Activated CD8-positive, alpha-beta memory T cell treated with anti-CD3 and anti-CD28 coated beads, Interleukin-2, amount 50 U/mL, for 4 hours (primary cell): ENCODE data around the gene GABBR2.
"Not testable (repeated sequence)": the region's sequence is repeated elsewhere in the genome, so short reads cannot be mapped to it uniquely, and the experiment has no call there.

Experiments used
- DNase-seq: peaks from one replicate; pipeline ENCODE4 v3.0.0-alpha.2; 2020

GABBR2 gene

GRCh38 chr9:98271479-98271878, 437.3 kb downstream of the GABBR2 start:
- DNase-seq = no peak

GRCh38 chr9:98270284-98270683, 438.5 kb downstream of the GABBR2 start:
- DNase-seq = not testable (repeated sequence)

DNA sequence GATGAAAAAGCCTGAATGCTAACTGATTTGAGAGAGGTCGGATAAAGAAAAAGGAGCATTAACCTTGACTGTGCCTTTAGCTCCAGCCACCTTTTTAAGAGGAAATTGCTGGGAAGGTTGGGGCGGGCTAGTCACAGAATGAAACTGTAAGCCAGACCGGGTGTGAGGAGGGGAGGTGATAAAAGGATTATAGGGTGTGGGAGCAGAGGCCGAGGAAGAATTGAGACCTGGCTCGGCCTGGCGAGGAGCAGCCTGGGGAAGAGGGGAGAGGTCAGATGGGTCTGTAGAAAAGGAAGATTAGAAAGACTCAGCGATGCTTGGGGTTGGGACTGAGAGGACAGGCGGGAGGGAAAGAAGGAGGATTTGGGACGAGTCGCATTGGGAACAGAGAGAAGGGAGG, 439.1 kb downstream of the GABBR2 start:
- DNase-seq = not testable (repeated sequence)

- not testable (repeated sequence) for DNase-seq
Observed at GRCh38 chr9:98267556-98267955, 441.2 kb downstream of the GABBR2 start.

GRCh38 chr9:98264516-98264915, 444.2 kb downstream of the GABBR2 start:
- DNase-seq = no peak

GRCh38 chr9:98263482-98264357, 445.0 kb downstream of the GABBR2 start:
- DNase-seq = peak; percentile 80

DNA sequence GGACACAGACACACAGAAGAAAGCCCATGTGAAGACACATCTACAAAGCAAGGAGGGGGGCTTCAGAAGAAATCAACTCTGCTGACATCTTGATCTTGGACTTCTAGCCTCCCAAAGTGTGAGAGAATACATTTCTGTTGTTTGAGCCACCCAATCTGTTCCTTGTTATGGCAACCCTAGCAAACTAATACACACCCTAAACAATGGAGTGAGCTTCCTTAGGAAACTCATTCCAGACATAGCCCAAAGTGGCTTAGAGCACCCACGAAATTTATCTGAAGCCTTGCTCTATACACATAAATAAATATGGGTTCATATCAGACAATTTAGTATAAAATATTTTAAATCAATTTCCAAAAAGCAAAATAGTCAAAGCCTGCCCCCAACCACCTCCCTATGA, 445.7 kb downstream of the GABBR2 start:
- no peak for DNase-seq

GRCh38 chr9:98262056-98262455, 446.7 kb downstream of the GABBR2 start:
- DNase-seq = no peak

DNA sequence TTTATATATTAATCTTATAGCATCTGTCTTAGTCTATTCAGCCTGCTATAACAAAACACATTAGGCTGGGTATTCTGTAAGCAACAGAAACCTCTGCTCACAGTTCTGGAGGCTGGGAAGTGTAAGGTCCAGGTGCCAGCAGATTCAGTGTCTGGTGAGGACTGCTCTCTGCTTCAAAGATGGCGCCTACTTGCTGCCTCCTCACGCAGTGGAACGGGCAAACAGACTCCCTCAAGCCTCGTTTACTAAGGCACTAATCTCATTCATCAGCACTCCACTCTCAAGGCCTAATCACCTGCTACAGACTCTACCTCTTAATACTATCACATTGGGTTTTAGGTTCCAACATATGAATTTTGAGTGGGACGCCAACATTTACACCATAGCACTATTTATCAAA, 448.1 kb downstream of the GABBR2 start:
- DNase-seq = no peak

DNA sequence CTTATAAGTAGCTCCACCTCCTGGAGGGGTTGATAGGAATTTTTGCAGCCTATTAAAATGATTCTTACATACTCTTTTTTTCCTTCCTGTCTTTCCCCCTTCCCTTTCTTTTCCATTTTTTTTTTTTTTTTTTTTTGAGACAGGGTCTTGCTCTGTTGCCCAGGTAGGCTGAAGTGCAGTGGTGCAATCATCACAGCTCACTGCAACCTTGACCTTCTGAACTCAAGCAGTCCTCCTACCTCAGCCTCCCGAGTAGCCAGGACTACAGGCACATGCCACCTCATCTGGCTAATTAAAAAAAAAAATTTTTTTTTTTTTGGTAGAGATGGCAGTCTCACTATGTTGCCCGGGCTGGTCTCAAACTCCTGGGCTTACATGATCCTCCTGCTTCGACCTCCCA, 448.9 kb downstream of the GABBR2 start:
- DNase-seq = no peak

- peak; percentile 34 for DNase-seq
Observed at GRCh38 chr9:98256756-98257155, 452.0 kb downstream of the GABBR2 start.

DNA sequence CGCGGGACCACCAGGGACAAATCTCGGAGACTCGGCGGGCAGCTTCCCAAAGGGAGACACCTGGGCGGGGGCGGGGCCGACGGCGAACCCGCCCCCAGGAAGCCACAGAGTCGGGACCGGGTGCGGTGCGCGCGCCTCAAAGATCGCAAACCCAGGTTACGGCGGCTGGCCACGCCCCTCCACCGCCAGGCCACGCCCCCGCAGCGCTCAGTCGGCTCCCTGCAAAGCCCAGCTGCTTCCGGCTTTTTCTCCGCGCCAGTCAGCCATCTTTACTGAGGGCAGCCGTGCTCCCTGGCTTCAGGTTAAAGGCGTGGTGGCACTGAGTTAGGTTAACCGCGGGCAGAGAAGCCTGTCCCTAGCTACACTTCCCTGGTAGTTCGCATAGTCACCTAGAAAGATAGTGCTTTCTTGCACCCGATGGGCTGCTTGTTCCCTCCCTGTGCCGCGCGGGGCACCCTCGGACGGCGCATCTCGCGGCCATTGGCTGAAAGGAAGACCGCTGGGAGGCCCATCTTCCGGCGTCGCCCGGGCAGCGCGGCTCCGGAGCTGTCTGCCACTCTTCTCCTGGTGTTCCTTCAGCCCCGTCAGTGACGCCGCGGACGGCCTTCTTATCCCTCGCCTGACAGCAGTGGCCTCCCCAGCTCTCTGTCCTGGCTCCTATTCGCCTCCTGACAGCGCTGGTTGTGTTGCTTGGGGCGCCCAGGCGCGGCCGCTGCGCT, 453.0 kb downstream of the GABBR2 start, which contains the start of gene TBC1D2:
TBC1D2 (minus strand) TSS at position 72 of the 719 bp plus-strand sequence. CDS start 108 bp downstream, outside the sequence.
- DNase-seq = peak; percentile 99

- DNase-seq = no peak
Observed at GRCh38 chr9:98255061-98255577, 453.6 kb downstream of the GABBR2 start.

DNA sequence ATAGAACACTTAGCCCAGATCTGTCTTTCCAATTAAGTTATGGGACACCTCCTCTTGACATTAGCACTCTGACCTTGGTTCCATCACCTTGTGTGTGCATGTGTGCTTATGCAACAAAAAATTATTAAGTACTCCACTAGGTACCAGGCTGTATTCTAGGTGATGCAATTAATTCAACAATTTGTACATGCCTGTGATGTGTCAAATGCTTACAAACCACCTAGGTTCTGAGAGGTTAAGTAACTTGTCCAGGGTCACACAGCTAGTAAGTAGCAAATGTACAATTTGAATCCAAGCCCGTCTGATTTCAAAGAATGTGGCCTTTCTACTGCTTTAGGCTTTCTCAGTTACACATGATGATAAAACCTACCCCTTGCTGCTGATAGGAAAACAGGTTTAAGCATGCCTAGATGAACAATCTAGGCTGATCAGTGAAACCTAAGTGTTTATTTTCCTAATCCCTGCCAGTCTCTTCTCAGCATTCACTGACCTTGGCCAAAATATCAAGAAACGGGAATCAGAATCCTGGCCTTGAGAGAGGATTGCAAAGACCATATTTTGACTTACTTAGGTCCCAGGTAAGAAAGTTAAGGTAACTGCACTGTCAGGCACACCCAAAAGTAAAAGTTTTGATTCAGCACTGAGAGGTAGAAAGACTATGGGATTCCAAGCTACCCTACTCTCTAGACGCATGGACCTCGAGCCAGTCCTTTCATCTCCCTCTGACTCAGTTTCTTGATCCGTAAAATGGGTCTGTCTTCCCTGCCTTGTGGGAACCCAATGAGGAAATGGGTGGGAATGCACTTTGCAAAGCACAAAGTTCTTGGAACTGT, 454.3 kb downstream of the GABBR2 start:
- DNase-seq = no peak

DNA sequence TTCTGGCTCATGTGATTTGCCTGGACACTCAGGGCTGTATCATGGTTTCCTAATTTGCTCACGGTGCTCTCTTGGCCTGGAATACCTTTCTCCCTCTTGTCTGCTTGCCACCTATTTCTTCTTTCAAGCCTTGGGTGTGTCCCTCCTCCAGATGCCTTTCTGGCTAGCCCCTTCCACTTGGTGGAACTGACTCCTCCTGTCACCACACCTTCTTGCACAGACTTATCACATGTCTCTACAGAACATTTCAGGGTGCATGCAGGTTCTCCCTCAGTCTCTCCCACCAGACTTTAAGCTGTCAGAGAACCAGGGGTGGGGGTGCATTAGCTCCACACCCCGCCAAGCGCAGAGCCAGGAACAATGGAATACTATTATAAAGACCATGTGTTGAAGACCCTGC, 455.2 kb downstream of the GABBR2 start:
- DNase-seq = no peak

DNA sequence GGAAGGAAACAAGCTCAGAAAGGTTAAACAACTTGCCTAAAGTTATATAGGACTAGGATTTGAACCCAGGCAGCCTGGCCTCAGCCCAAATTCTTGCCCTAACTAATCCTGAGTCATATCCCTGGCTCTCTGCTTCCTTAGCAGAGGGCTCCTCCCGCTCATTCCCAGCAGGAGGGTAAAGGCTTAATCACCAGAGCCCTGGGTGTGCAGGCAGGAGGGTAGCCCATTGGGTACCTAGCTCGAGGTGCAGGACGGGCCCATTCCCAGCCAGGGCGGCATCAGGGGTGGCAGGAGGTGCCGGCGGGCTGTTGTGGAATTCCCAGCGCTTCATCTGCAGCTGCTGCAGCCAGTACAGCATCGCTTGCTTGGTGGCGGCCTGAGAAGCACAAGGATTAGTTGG, 457.2 kb downstream of the GABBR2 start:
- no peak for DNase-seq

- no peak for DNase-seq
Observed at GRCh38 chr9:98249771-98250170, 459.0 kb downstream of the GABBR2 start.

DNA sequence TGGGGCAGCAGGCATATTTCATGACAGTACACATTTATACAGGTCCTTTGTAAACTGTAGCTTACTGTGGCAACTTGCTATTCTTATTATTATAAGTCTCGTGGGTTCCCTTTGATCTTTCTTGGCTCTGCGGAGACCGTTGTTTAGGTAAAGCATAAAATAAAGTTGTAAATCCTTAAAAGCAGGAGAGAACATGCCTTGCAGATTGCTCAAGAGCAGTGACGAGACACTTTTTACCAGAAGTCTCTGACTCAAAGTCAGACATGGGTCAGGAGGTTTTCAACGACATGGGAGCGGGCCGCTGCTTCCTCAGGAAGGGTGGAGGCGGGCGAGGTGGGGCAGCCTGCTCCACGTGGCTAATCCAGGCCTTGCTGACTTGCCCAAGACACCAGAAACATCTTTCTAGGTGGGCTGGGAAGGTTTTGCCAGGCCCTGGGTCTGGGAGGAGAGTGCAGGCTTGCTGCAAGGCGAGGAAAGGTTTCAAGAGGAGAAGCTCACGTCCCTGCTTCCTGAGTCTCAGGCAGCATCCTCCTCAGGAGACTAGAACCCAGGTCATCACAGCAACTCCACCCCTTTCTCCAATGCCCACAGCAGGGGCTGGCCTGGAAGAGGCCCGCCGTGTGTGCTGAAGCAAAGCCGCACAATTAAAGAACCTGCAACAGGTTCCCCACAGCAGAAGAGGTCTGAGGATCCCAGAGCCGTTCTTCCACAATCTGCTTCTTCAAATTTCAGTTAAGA, 459.8 kb downstream of the GABBR2 start:
- DNase-seq = no peak

DNA sequence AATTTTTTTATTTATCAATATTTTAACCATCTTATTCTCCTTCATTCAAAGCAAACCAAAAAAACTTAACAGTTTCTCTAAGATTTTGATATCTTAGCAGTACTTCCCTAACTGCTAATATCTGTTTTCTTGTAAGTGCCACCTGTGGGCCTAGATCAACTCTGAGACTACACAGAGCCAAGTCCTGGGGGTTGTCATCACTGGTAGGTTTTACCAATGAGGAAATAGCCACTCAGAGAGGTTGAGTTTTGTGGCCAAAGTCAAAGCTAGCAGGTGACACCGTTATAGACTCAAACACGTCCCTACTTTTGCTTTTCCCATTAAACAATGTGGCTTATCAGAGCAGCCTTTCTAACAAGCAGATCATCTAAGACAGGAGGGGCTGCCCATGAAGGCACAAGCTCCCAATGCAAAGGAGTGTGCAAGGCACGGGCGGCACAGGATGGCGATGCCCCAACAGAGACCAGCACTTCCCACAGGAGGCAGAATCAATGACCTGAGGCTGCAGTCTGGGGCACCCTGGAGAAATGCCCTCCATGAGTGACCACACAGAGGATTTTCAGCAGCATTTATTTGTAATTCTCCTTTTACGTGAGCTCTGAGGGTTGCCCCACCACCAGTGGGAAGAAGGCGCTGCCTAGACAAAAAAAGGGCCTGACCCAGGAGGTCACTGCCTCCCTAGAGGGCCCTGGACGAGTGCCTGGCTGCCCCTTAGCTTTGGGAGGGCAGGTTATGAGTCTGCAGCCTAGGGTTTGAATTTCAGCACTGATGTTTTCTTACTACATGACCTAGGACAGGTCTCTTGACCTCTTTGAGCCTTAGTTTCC, 460.7 kb downstream of the GABBR2 start:
- DNase-seq = no peak

DNA sequence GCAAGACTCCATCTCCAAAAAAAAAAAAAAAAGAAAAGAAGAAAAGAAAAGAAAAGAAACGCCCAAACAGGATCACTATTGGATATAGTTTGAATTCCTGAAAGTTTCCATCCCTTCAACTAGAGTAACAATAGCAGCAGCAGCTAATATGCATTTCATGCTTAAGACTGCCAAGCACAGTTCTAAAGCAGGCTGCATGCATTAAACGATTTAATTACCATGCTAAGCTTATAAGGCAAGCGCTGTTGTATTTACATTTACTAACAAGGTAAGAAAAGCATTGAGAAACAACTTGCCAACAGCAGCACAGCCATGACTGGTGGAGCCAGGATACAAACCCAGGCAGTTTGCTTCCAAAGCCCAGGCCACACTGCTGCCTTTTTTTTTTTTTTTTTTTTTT, 466.3 kb downstream of the GABBR2 start:
- no peak for DNase-seq
